Progenitor cell of endocrine pancreas (in vitro differentiated cells): ENCODE data around the gene GPR68. TPM values are rescaled to one million over a fixed set of nuclear protein-coding genes. Genes with fewer than 3 reads are reported as not detected.
"Not testable (repeated sequence)": the region's sequence is repeated elsewhere in the genome, so short reads cannot be mapped to it uniquely, and the experiment has no call there.

Experiments used
- DNase-seq: peaks from one replicate; pipeline ENCODE4 v3.0.0; 2021; ENCODE audit warnings: low spot score; ENCODE audit not compliant: unreplicated experiment
- H3K27ac Mint-ChIP-seq: 2 replicates; pipeline ENCODE4 v1.8.0; 2021; ENCODE audit warnings: mild to moderate bottlenecking, moderate library complexity, mixed read lengths
- H3K27me3 Mint-ChIP-seq: 2 replicates; pipeline ENCODE4 v1.8.0; 2021; ENCODE audit warnings: mixed read lengths
- H3K36me3 Mint-ChIP-seq: 2 replicates; pipeline ENCODE4 v1.8.0; 2022; ENCODE audit warnings: mixed read lengths; ENCODE audit not compliant: insufficient read depth
- H3K4me1 Mint-ChIP-seq: 2 replicates; pipeline ENCODE4 v1.8.0; 2021; ENCODE audit warnings: low read depth, mixed read lengths
- H3K4me3 Mint-ChIP-seq: 2 replicates; pipeline ENCODE4 v1.8.0; 2021; ENCODE audit warnings: low read depth, mild to moderate bottlenecking, moderate library complexity, mixed read lengths
- H3K9me3 Mint-ChIP-seq: 2 replicates; pipeline ENCODE4 v1.8.0; 2021; ENCODE audit warnings: low read depth, mixed read lengths
- CTCF ChIP-seq: fragments of 200-600 bp; sonication (generic); IDR thresholded peaks from one replicate; pipeline ENCODE4 v1.5.0; 2021; ENCODE audit warnings: antibody characterized with exemption, mild to moderate bottlenecking; ENCODE audit not compliant: unreplicated experiment
- total RNA-seq: library from RNA; stranded (reverse); gene quantifications from 2 replicates; pipeline ENCODE4 v1.2.1, GENCODE V29; 2021

The GPR68 gene
- total RNA-seq, 1 donor from 2014 or later, result 0.31 TPM

GRCh38 chr14:91228112-91229004, 16.1 kb downstream of the GPR68 start:
- no peak overlapping the region for H3K27ac Mint-ChIP-seq
- TF ChIP-seq CTCF, result no peak
- H3K36me3 Mint-ChIP-seq, result peaks cover 24% of the 10 kb centered on the region
- H3K27me3 Mint-ChIP-seq, result no peaks in the 10 kb centered on the region
- no peaks in the 10 kb centered on the region for H3K4me1 Mint-ChIP-seq
- H3K9me3 Mint-ChIP-seq, result peaks cover 3% of the 10 kb centered on the region
- no peak overlapping the region for H3K4me3 Mint-ChIP-seq
- no peak for DNase-seq

- Mint-ChIP-seq H3K9me3 (peaks cover 3% of the 10 kb centered on the region), H3K27ac (no peak overlapping the region), H3K27me3 (no peaks in the 10 kb centered on the region), H3K4me3 (no peak overlapping the region), H3K4me1 (no peaks in the 10 kb centered on the region), H3K36me3 (peaks cover 25% of the 10 kb centered on the region)
- no peak for DNase-seq
- no peak for TF ChIP-seq CTCF
Observed at GRCh38 chr14:91227183-91227628, 17.3 kb downstream of the GPR68 start.

GRCh38 chr14:91226360-91226759, 18.1 kb downstream of the GPR68 start:
- H3K4me1 Mint-ChIP-seq, H3K4me3 Mint-ChIP-seq, H3K9me3 Mint-ChIP-seq, H3K27me3 Mint-ChIP-seq, H3K27ac Mint-ChIP-seq, DNase-seq: not testable (repeated sequence)
- peaks cover 29% of the 10 kb centered on the region for H3K36me3 Mint-ChIP-seq

- Mint-ChIP-seq H3K9me3 (no peaks in the 10 kb centered on the region), H3K27ac (no peak overlapping the region), H3K4me1 (no peaks in the 10 kb centered on the region), H3K4me3 (no peak overlapping the region), H3K27me3 (no peaks in the 10 kb centered on the region), H3K36me3 (peaks cover 27% of the 10 kb centered on the region)
- TF ChIP-seq CTCF, result no peak
- no peak for DNase-seq
Observed at GRCh38 chr14:91225025-91225424, 19.5 kb downstream of the GPR68 start.

GRCh38 chr14:91223028-91223783, 21.3 kb downstream of the GPR68 start:
- DNase-seq, result no peak
- no peaks in the 10 kb centered on the region for H3K4me1 Mint-ChIP-seq
- no peak overlapping the region for H3K4me3 Mint-ChIP-seq
- H3K27ac Mint-ChIP-seq, result no peak overlapping the region
- H3K9me3 Mint-ChIP-seq, result no peaks in the 10 kb centered on the region
- no peaks in the 10 kb centered on the region for H3K27me3 Mint-ChIP-seq
- no peak for TF ChIP-seq CTCF
- H3K36me3 Mint-ChIP-seq, result peaks cover 19% of the 10 kb centered on the region
